LNCaP clone FGC (cell line): ENCODE data around the gene KNSTRN.

ENCODE experiments used
- DNase-seq: peaks from one replicate; pipeline ENCODE4 v3.0.0-alpha.2; 2011; ENCODE audit warnings: low read depth
- H3K4me3 ChIP-seq: 2 replicates; pipeline ENCODE4 v1.5.1; 2011; ENCODE audit warnings: mild to moderate bottlenecking, low read depth, low read length, control low read depth
- TF ChIP-seq, protein P1 (sequence below): IDR thresholded peaks from 2 replicates; pipeline ENCODE4 v1.5.1; 2012; ENCODE audit warnings: mild to moderate bottlenecking; ENCODE audit not compliant: control insufficient read depth, insufficient read depth; ENCODE audit errors: extremely low read depth

Gene KNSTRN

GRCh38 chr15:40413036-40413435 is 30.5 kb downstream of the KNSTRN start:
- no peak overlapping the region for H3K4me3 ChIP-seq
- TF ChIP-seq, protein P1, sequence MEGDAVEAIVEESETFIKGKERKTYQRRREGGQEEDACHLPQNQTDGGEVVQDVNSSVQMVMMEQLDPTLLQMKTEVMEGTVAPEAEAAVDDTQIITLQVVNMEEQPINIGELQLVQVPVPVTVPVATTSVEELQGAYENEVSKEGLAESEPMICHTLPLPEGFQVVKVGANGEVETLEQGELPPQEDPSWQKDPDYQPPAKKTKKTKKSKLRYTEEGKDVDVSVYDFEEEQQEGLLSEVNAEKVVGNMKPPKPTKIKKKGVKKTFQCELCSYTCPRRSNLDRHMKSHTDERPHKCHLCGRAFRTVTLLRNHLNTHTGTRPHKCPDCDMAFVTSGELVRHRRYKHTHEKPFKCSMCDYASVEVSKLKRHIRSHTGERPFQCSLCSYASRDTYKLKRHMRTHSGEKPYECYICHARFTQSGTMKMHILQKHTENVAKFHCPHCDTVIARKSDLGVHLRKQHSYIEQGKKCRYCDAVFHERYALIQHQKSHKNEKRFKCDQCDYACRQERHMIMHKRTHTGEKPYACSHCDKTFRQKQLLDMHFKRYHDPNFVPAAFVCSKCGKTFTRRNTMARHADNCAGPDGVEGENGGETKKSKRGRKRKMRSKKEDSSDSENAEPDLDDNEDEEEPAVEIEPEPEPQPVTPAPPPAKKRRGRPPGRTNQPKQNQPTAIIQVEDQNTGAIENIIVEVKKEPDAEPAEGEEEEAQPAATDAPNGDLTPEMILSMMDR = no peak
- DNase-seq = no peak

GRCh38 chr15:40414816-40415215 is 32.3 kb downstream of the KNSTRN start:
- H3K4me3 ChIP-seq = no peak overlapping the region
- DNase-seq = no peak
- TF ChIP-seq, protein P1 = no peak

DNA sequence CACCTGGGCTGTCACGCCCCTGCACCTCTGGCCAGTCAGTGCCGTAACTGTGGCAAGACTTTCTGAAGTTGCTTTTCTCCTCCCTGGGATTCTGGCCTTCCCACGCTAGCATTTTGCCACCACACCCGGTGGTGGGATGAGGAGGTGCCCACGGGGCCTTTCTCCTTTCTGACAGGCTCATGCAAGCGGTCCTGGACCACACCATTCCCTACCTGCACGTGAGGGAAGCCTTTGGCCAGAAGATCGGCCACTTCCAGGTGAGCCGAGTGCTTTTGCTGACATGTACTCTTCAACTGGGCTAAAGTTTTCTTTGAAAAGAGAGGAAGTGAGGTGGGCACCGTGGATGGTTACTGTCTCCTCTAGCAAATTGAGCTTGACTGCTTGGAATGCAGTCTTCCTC is 32.7 kb downstream of the KNSTRN start:
- no peak for DNase-seq
- TF ChIP-seq, protein P1 = no peak
- no peak overlapping the region for H3K4me3 ChIP-seq

DNA sequence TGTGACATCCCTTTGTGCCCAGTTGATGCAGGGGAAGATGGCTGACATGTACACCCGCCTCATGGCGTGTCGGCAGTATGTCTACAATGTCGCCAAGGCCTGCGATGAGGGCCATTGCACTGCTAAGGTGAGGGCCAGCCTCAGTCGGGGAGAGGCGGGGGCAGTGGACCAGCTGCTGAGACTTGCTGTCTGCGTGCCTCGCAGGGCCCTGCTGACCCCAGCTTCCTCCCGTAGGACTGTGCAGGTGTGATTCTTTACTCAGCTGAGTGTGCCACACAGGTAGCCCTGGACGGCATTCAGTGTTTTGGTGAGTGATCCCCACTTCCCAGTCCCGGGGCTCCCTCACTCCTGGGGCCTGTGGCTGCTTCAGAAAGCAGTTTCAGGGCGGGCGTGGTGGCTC is 33.5 kb downstream of the KNSTRN start:
- no peak for DNase-seq
- TF ChIP-seq, protein P1 = no peak
- no peak overlapping the region for H3K4me3 ChIP-seq

GRCh38 chr15:40418126-40418525 is 35.6 kb downstream of the KNSTRN start:
- no peak for DNase-seq
- H3K4me3 ChIP-seq = no peak overlapping the region
- TF ChIP-seq, protein P1 = no peak

DNA sequence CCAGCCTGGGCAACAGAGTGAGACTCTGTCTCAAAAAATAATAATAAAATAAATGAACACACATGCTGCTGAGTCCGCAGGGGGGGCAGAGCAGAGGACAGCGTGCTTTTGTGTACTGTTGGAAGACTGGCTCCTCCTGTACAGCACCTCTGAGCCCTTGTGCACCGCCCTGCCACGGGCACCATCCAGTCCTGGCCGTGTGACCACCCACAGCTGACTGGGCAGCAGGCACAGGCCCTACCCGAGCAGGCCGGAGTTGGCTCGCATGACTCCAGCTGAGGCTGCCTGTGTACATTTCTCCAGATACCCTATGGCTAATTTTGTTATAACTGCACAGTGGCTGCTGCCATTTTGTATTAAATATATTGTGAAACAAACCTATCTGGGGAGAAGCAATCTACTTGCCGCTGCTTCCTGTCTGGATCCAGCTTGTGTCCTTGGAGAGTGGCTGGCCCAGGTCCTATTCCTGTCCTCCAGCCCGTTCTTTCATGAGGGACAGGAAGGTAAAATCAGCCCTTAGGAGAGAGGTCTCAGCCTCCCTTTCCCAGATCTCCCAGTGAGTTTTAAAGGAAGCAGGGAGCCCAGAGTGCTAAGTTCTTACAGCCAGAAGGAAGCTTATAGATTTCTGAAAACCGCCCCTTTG is 37.7 kb downstream of the KNSTRN start:
- TF ChIP-seq, protein P1 = no peak
- H3K4me3 ChIP-seq = no peak overlapping the region
- no peak for DNase-seq

DNA sequence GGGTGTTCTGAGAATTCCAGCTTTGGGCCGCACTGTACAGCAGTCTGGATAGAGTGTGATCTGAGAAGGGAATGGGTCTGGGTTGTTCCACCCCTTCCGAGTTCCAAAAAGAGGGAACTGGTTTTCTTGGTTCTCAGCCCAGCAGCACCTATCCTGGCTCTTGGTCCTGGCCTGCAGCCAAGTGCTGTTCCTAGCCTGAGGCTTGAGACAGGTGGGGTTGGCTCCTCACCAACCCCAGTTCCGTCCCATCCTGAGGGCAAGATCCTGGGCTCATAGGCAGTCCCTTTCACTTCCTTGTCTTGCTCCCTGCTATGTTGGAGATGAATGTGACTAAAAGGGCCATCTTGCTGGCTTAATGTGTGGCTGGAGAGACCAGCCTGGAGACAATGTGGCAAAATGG is 38.3 kb downstream of the KNSTRN start:
- H3K4me3 ChIP-seq = no peak overlapping the region
- TF ChIP-seq, protein P1 = no peak
- DNase-seq = peak; percentile 96
